ENCODE results near the gene SRRM4.
"Not testable (repeated sequence)": the region's sequence is repeated elsewhere in the genome, so short reads cannot be mapped to it uniquely, and the experiment has no call there.

SRRM4 gene

GRCh38 chr12:118981285-118982211, at the start of gene SRRM4:
TSS of gene SRRM4 (plus strand) at chr12:118981541. CDS start at chr12:118981883, 342 bp downstream.
- DNase-seq = peak; percentile 92

- DNase-seq = no peak
Measured at GRCh38 chr12:118946256-118946655, 35.1 kb upstream of the SRRM4 start.

- DNase-seq = no peak
Measured at GRCh38 chr12:118958520-118958919, 22.8 kb upstream of the SRRM4 start.

- DNase-seq = no peak
Measured at GRCh38 chr12:118959348-118959747, 22.0 kb upstream of the SRRM4 start.

- no peak for DNase-seq
Measured at GRCh38 chr12:118959985-118960560, 21.3 kb upstream of the SRRM4 start.

GRCh38 chr12:118960865-118961264, 20.5 kb upstream of the SRRM4 start:
- no peak for DNase-seq

- no peak for DNase-seq
Measured at GRCh38 chr12:118964988-118965387, 16.4 kb upstream of the SRRM4 start.

GRCh38 chr12:118970856-118971255, 10.5 kb upstream of the SRRM4 start:
- no peak for DNase-seq

- no peak for DNase-seq
Measured at GRCh38 chr12:118972982-118973381, 8.4 kb upstream of the SRRM4 start.

GRCh38 chr12:118979763-118980406, 1.5 kb upstream of the SRRM4 start:
- peak; percentile 87 for DNase-seq

- DNase-seq = peak; percentile 74
Measured at GRCh38 chr12:118980407-118981014, 830 bp upstream of the SRRM4 start.

- DNase-seq = no peak
Measured at GRCh38 chr12:118982302-118982701, 961 bp downstream of the SRRM4 start.

GRCh38 chr12:118982984-118983761, 1.8 kb downstream of the SRRM4 start:
- no peak for DNase-seq

GRCh38 chr12:118984161-118984943, 3.0 kb downstream of the SRRM4 start:
- DNase-seq = no peak

GRCh38 chr12:118986050-118986449, 4.7 kb downstream of the SRRM4 start:
- DNase-seq = no peak

GRCh38 chr12:118999107-118999506, 17.8 kb downstream of the SRRM4 start:
- DNase-seq = no peak

GRCh38 chr12:119005085-119005484, 23.7 kb downstream of the SRRM4 start:
- no peak for DNase-seq

- DNase-seq = no peak
Measured at GRCh38 chr12:119005913-119006312, 24.6 kb downstream of the SRRM4 start.

- peak; percentile 88 for DNase-seq
Measured at GRCh38 chr12:119006746-119007145, 25.4 kb downstream of the SRRM4 start.

GRCh38 chr12:119008273-119008672, 26.9 kb downstream of the SRRM4 start:
- not testable (repeated sequence) for DNase-seq

- peak; percentile 95 for DNase-seq
Measured at GRCh38 chr12:119008691-119009221, 27.4 kb downstream of the SRRM4 start.

Measured in retina (tissue), 1 donor.